Measurements from ENCODE around the gene CHST13. TPM values are rescaled to one million over a fixed set of nuclear protein-coding genes. Genes with fewer than 3 reads are reported as not detected.

The CHST13 gene
- total RNA-seq, 1 donor from 2014 or later = not detected

GRCh38 chr3:126508564-126508964, 15.4 kb upstream of the CHST13 start:
- intact Hi-C loops (cut with micrococcal nuclease) = no loop called here

- intact Hi-C loops (cut with micrococcal nuclease) = no loop called here
Observed at GRCh38 chr3:126509597-126510307, 14.2 kb upstream of the CHST13 start.

- intact Hi-C loops (cut with micrococcal nuclease) = no loop called here
Observed at GRCh38 chr3:126510308-126510910, 13.5 kb upstream of the CHST13 start.

GRCh38 chr3:126511291-126511690, 12.7 kb upstream of the CHST13 start:
- intact Hi-C loops (cut with micrococcal nuclease) = no loop called here

- intact Hi-C loops (cut with micrococcal nuclease) = no loop called here
Observed at GRCh38 chr3:126512026-126512425, 11.9 kb upstream of the CHST13 start.

- intact Hi-C loops (cut with micrococcal nuclease) = no loop called here
Observed at GRCh38 chr3:126512916-126513650, 10.9 kb upstream of the CHST13 start.

- intact Hi-C loops (cut with micrococcal nuclease) = no loop called here
Observed at GRCh38 chr3:126514161-126514560, 9.8 kb upstream of the CHST13 start.

GRCh38 chr3:126515066-126515706, 8.8 kb upstream of the CHST13 start:
- intact Hi-C loops (cut with micrococcal nuclease) = no loop called here

- intact Hi-C loops (cut with micrococcal nuclease) = no loop called here
Observed at GRCh38 chr3:126516152-126516935, 7.6 kb upstream of the CHST13 start.

GRCh38 chr3:126516936-126517290, 7.0 kb upstream of the CHST13 start:
- intact Hi-C loops (cut with micrococcal nuclease) = no loop called here

GRCh38 chr3:126517291-126517951, 6.5 kb upstream of the CHST13 start, which contains the start of gene UROC1:
TSS of gene UROC1 (minus strand) at chr3:126517773. CDS start at chr3:126517719, 54 bp downstream.
- intact Hi-C loops (cut with micrococcal nuclease) = no loop called here

- intact Hi-C loops (cut with micrococcal nuclease) = no loop called here
Observed at GRCh38 chr3:126517986-126518778, 5.8 kb upstream of the CHST13 start.

- intact Hi-C loops (cut with micrococcal nuclease) = no loop called here
Observed at GRCh38 chr3:126518779-126519177, 5.2 kb upstream of the CHST13 start.

GRCh38 chr3:126519506-126520455, 4.2 kb upstream of the CHST13 start:
- intact Hi-C loops (cut with micrococcal nuclease) = loop anchor here (5.0 kb wide), 1 partner anchor 133 kb away; no protein-coding TSS in a partner anchor

- intact Hi-C loops (cut with micrococcal nuclease) = loop anchor here (5.0 kb wide), 1 partner anchor 131 kb away; no protein-coding TSS in a partner anchor
Observed at GRCh38 chr3:126521122-126521891, 2.6 kb upstream of the CHST13 start.

GRCh38 chr3:126522363-126522788, 1.6 kb upstream of the CHST13 start:
- intact Hi-C loops (cut with micrococcal nuclease) = loop anchor here (1.0 to 5.0 kb wide), 4 partner anchors 84 to 1026 kb away; no protein-coding TSS in a partner anchor

GRCh38 chr3:126524429-126524988, 554 bp downstream of the CHST13 start:
- intact Hi-C loops (cut with micrococcal nuclease) = loop anchor here (5.0 kb wide), 1 partner anchor 128 kb away; no protein-coding TSS in a partner anchor

All from T-helper 1 cell treated with Interleukin-12 subunit alpha and Interleukin-12 subunit beta and Interleukin-4 antibody, amounts not matched to agents 30 ng/mL and 1 ng/mL, for 36 hours (primary cell).